Activated CD4-positive, alpha-beta T cell treated with anti-CD3 and anti-CD28 coated beads, Interleukin-2, Interleukin-4, amounts not matched to agents 100 ng/mL and 50 ng/mL, durations not matched to agents 16 hours and 8 hours (primary cell): ENCODE data around the gene ATG13.

Experiments used
- DNase-seq: peaks from one replicate; pipeline ENCODE4 v3.0.0-alpha.2; 2020; ENCODE audit warnings: low spot score

The ATG13 gene

DNA sequence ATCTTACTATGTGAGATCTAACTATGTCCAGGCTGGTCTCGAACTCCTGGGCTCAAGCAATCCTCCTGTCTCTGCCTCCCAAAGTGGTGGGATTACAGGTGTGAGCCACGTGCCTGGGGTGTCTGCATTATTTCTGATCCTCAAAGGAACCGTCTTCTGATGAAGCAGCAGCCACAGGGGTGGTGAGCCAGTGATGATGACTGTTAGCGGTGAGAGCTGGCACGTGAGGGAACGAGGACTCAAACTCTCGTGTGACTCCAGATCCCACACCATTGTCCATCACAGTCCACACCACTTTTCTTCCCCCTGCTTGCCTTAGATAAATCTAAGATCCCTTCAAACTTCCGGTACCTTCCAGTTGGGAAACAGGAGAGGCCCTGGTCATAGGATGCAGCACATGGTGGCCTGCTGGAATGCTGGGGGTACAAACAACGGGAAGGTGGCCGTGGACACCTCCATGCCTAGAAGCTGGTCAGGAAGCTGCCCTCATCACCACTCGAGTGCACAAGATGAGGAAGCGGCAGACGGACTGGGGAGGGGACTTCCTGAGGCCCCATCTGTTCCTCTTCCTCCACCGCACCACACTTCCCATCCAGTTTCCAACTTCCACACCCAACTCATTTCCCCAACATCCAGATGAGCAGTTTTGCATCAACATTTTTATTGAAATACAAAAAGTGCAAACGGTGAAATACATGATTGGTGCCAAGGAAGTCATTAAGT lies 59.2 kb downstream of the ATG13 start:
- no peak for DNase-seq

DNA sequence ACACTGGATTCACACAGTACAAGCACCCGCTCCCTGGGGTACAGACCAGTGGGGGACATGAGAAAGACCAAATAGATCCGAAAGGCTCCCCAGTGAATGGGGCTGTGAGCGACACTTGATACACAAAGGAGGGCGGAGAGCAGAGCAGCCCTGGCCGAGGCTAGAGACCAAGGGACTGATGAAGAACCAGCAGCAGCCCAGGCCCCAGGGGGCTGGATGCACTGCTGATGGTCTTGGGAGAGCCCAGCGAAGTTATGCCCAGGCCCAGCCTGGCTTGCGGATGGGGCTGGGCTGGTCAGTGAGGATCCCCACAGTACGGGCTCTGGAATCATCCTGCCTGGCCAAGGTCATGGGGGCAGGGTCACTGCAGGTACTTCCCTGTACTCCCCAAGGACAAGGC lies 59.8 kb downstream of the ATG13 start:
- DNase-seq: no peak

DNA sequence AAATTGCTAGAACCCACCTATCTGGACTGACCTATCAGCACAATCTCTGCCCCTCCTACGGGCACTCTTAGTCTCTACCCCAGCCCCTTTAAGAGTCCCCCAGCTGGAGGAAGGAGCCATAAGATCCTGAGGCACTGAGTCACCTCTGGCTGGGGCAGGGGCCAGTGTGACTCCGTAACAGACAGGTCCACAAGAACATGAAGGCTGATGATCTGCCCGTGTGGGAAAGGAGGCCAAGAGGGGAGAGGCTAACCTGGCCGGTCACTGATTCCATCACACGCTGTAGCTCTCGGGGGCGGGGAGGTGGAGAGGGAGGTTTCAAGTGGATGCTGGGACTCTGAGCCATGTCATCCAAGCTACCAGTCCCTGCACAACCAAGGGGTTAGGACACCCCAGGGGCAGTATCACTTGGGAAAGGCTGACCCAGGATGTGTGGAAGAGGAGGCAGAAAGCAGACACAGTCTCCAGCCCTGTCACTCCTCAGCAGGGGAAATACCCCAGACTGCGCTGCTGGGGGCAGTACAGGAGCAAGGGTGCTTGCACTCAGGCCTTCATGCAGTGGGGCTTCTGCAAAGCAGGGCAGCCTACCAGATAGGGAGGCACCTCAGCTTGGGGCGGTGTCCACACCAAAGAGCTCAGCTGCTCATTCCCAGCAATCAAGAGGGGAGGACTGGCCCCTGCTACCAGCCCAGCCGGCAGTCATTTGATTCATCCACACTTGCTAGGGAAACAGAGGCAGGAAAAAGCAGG lies 60.8 kb downstream of the ATG13 start:
- no peak for DNase-seq

DNA sequence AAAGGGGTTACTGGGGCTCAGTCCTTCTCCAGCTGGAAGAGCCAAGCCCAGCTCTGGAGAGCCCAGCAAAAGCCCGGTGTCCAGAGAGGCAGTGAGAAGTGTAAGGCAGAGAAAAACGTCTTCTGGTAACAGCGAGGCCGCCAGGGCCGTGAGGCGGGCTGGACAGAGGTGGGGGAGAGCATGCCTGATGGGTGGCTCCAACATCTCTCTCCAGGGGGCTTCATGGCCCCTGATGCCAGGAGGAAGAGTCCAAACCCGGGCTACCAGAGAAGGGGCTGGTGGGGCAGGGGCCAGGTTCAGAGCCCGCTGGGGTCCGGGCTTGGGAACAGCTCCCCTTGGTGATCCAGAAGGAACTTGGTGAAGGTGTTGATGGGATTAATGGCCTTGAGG lies 61.4 kb downstream of the ATG13 start:
- DNase-seq: no peak

DNA sequence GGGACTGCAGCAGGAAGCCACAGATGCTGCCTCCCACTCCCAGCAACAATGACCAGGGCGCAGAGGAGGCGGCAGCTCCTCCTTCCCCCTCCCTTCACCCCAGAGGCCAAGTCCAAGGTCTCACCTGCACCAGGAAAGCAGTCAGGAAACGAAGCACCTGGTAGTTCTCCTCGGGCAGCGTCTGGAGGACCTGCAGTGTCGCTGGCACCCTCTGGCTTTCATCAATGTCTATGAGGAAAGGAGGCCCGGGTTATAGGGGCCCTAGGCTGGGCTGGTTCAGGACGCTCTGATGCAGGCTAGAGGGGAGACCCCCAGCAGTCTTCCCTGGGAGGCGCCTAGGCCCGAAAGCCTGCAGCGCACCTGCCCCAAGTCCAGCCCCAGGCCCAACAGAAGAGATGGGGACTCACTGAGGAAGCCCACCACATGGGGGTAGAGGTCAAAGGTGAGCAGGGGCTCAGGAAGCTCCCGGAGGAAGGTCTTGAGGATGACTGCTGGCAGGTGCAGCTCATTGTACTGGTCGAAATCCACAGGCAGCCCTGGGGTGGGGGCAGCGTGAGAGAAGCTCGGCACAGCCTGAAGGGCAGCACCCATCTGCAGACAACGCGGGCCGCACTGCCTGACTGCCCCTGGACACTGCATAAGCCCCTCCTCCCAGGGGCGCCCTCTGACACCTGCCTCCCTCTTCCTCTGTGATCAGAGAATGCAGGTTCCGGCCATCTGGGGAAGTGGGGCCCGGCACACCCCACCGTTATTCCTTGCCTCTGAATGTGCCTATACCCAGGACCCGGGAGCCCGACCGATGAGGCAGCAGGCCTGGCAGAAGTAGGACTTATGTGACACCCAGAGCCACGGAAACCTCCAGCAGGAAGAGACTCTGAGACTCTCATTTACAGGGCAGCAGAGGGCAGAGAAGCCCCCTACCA lies 62.1 kb downstream of the ATG13 start:
- no peak for DNase-seq

DNA sequence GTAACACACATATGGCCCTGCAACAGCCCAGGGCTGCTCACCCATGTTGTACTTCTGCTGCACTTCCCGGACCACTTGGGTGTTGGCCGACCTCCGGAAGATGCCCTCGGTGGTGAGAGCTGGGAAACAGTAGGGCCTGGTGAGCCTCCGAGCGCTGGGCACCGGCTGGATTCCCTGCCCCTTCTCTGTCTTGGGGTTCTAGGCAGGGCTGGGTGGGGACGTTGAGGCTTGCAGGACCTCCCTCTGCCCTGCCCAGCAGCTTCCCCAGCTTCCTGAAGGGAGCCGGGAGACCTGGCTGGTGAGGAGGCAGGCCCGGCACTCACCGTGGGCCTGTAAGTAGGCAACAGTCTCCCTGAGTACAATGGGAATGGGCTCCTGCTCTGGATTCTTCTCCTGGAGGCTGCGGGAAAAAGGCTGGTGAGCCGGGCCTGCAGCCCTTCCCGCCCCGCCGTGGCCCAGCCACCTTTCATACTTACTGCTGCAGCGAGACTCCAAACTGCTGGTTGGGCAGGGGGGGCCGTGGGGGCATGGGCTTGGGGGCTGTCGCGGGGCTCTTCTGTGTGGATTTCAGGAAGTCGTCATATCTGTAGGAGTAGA lies 62.9 kb downstream of the ATG13 start:
- no peak for DNase-seq

DNA sequence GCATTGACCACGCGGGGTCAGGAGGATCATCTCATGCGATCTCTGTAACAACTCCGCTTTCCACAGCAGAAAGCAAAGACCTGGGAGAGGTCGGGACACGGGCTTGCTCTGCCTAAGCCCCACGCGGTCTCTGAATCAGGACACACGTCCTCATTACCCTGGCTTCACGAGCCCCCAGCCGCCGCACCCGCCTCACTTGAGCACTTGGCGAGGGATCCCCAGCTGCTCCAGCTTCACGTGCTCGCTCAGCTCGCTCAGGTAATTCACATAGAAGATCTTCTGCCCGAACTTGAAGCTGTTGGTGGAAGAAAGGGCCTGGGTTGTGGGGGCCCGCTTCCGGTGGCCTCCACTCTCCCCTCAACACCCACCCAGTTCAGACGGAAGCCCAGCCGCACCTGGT lies 63.5 kb downstream of the ATG13 start:
- DNase-seq: no peak

DNA sequence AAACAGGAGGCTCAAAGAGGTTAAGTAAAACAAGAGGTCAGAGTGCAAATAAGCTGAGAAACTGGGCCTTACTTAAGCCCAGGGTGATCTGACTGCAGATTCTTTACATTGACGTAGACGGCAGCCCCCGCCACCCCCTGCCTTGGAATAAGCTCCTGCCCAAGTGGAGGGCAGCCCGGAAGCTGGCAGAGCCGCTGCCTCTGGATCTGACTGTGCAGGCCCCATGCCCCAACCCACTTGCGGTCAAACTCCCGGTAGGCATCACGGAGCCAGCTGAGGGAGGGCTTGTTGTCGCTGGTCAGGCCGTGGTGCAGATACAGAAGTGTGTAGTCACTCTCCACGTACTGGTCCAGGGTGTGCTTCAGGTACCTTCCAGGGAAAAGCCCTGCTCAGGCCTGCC lies 64.5 kb downstream of the ATG13 start:
- no peak for DNase-seq

DNA sequence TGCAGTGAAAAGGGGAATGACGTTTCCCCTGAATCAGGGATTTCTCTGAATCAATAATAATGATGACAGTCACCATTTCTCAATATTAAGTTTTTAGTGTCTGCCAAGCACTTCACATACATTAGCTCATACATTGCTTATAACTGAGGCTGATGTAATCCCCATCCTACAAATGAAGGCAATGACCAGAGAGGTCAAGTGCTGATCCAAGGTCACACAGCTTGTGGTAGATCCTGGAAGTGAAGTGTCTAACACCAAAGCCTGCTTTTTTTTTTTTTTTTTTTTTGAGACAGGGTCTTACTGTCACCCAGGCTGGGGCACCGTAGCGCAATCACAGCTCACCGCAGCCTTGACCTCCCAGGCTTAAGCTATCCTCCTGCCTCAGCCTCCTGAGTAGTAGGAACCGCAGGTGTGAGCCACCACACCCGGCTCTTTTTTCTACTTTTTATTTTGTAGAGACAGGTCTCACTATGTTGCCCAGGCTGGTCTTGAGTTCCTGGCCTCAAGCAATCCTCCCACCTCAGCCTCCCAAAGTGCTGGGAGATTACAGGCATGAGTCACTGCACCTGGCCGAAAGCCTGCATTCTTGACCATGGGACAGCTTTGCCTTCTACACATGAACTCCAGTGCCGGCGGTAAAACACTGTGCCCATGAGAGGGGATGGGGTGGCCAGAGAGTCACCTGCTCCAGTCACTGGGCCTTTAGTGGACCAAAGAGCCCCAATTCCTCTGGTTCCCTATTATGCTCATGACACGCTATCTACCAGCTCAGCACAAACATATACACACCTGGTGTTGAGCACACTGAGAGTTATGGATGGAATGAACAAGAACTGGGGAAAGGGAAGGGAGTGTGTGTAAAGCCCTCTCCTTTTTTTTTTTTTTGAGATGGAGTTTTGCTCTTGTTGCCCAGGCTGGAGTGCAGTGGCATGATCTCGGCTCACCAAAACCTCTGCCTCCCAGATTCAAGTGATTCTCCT lies 65.7 kb downstream of the ATG13 start:
- DNase-seq: no peak

DNA sequence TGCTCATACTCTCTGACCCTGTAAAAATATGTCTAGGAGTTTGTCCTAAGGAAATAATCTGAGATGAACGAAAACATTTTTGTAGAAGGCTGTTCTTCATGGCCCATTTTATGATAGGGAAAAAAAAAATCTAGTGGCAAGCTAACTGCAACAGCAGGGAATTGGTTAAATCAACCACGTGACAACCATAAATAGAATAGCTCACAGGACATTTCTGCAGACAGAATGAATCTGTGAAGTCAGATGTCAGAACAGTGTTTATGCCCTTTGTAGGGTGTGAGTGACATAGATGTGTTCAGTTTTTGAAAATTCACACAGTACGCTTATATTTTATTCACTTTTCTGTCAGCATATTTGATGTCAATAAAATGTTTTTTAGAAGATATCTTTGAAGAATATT lies 67.0 kb downstream of the ATG13 start:
- no peak for DNase-seq

DNA sequence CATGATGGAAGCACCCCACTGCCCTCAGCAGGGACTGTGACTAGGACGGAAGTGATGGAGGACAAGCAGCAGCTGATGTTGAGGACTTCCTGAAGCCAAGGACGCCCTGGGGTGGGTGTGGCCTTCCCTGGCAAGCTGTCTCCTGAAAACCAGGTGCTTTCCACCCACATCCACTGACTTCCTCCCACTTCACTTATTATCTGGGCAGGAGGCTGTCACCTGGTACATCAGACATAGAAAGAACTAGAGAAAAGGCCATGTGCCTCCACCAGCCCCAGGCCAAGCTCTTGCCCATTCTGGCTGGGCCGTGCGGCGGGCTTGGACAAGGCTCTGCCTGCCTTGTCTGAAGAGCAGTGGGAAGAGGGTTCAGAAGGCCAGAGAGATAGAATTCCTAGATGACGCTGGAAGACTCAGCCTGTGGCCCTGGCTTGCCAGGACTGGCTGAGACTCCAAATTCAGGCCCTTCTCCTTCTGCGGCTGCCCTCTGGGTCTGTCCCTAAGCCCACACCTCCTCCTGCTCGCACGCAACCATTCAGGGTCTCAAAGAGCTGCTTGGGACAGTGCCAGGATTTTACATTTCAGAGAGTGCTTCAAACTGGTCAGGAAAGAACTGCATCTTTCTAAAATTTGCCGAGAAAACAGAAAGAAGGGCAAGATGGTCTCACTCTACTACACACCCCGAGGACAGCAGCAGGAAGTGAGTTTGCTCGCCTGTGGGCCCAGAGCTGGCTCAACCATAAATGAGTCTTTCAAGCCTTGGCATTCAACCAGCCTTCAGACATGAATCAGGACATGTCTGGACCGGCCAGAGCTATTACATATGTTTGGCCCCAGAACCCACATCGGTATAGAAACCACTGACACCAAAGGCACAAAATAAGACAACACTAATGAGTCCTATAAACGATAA lies 69.8 kb downstream of the ATG13 start:
- DNase-seq: no peak

DNA sequence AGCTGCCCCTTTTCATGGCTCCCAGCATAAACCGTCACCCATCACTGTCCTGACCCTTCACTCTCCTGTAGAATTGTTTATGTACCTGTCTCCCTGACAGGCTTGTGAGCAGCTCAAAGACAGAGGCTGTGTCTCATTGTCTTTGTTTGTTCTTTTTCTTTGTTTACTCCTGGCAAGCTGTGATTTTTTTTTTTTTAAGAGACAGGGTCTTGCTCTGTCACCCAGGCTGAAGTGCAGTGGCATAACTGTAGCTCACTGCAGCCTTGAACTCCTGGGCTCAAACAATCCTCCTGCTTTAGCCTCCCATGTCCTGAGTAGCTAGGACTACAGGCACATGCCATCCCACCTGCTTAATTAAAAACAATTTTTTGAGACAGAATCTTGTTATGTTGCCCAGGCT lies 73.3 kb downstream of the ATG13 start:
- DNase-seq: no peak

DNA sequence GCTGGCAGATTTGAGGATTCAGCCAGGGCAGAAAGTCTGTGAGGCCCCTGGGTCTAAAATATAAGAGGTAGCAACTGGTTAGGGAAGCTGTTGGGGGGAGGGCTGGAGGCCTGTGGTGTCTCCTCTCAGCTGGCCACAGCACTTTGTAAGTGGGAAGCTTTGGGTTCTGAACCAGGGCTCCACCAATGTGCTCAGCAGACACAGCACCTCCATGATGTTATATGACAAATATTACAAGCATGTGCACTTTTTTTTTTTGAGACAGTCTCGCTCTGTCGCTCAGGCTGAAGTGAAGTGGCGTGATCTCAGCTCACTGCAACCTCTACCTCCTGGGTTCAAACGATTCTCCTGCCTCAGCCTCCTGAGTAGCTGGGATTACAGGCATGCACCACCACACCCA lies 75.1 kb downstream of the ATG13 start:
- DNase-seq: no peak

DNA sequence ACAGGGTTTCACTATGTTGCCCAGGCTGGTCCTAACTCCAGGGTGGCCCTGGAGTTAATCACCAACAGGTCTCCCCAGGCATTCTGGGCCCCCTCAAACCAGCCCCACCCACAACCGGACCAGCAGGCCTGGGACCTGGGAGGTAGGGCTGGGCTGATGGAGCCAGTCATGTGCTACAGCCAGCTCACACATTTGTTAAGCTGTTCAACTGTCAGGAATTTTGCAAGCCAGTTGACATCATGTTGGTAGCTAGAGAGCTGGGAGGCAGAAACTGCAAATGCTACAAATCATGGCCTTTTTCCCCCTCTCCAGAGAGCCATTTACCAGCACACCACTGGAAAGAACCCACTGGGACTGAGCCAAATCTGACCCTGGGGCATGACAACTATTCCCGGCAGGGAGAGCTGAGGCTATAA lies 76.3 kb downstream of the ATG13 start:
- no peak for DNase-seq

DNA sequence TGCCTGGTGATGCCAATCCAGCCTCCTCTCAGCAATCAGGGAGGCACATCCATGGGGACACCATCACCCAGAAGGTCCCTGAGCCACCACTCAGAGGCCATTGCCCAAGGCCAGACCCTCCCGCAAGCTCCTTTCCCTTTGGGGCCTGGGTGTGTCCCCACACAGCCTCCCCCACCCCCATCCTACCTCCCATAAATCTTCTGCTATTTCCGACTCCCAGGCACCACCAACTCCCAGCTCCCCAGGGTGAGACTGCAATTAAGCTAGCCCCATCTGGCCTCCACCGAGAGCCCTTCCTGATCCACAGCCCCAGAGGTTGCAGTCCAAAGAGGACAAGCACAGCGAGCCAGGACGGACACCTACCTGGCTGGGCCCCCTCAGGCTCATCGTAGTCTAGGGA lies 76.7 kb downstream of the ATG13 start:
- no peak for DNase-seq

DNA sequence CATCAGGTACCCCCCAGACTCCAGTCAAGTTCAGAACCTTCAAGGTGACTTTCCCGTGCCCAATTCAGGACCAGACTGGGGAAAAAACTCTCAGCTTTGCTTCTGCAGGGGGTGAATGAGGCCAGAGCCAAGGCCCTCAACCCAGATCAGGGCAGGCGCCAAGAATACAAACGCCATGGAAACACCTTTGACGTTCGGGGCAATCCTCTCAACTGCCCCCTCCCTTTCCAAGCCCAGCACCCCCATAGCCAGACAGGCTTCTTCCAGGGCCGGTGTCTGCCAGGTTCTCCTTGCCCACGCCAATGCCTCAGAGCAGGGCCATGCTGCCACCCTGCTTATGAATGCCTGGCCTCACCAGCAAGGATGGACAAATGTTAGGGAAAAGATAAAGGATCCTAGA lies 77.3 kb downstream of the ATG13 start:
- DNase-seq: no peak

DNA sequence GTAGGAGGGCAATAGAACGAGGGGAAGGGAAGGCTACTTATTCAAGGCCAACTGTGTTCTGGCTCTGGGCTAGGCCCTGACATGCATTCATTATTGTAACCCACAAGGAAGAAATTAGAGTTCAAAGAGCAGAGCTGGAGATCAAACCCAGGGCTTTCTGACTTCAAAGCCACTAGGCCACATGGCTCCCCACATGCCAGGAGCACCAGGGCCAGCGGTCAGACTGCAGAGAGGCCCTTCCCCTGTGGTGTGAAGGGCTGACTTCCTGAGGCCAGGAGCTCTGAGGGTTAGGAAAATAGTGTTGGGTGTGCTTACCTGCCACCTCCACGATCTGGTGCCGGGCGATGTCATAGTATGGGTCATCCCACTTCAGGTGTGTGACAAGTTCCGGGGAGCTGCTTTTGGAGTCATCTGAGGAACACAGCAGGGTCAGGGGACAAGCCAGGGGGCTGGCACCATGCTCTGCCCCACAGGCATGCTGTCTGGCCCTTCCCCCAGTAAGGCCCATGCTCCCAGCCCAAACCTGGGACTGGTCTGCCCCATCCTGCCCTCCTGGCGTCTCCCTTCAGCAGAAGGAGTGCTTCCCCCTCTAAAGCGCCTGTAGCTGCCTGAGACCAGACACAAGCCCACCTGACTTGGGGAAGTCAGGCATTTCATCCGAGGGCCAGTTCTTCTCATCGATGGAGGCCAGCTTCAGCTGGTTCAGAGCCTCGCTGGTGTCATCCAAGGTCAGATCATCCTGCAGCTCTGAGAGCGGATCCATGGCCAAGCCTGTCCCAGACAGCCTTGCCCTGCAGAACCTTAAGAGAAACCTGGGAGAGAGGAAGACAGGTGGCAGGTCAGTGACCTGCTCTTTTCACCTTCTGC lies 78.2 kb downstream of the ATG13 start:
- no peak for DNase-seq

DNA sequence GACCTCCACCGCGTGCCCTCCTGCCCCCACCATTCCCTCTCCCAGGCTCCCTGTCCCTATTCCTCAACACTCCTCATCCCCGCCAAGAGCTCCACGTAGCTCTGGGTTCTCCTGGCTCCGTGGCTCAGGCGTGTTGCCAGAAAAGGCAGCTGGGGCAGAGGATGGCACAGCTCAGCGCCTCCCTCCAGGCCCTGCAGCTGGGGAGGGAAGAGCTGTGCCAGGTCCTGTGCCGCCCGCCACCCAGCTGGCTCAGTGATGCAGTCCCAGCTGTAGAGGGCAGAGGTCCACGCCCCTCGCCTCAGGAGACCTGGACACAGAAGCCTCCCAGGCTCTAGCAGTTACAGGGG lies 78.8 kb downstream of the ATG13 start:
- DNase-seq: no peak

DNA sequence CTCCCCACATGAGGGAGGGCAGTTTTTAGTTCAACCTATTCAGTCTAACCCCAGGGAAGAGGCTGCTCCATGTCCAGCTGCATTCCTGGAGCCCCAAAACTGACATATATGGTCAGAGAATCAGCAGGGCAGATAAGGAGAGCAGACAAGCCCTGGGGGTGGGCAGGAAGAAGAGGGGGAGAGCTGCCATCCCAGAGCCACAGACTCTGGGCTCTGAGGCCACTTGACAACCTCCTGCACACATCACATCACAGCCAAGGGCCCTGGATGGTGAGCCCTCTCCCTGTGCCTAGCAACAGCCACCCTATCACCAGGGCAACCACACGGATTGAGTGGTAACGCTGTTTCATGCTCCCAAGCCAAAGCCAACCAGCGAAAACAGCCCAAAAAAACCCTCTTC lies 80.0 kb downstream of the ATG13 start:
- no peak for DNase-seq
